GM18520 (cell line): ENCODE data around the gene MT1G.
"Not testable (repeated sequence)": the region's sequence is repeated elsewhere in the genome, so short reads cannot be mapped to it uniquely, and the experiment has no call there.

Experiments used
- ATAC-seq: cut with Tn5 transposase; IDR thresholded peaks from one replicate; pipeline ENCODE4 v1.9.1; 2021; ENCODE audit not compliant: unreplicated experiment

MT1G gene

GRCh38 chr16:56621665-56622445, 46.0 kb downstream of the MT1G start:
- ATAC-seq, result not testable (repeated sequence)

DNA sequence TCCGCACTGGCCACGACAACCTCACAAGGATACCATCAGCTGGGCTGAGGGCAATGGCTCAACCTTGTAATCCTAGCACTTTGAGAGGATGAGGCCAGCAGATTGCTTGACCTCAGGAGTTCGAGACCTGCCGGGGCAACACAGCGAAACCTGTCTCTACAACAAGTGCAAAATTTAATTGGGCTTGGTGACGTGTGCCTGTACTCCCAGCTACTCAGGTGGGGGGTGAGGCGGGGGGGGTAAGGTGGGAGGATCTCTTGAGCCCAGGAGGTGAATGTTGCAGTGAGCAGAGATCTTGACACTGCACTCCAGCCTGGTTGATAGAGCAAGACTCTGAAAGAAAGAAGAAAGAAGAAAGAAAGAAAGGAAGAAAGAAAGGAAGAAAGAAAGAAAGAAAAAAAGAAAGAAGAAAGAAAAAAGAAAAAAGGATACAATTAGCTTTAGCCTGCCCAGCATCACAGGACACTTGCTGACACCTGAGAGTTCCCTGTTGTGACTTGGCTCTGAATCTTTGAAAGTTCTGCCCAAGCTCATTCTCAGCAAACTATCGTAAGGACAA, 47.4 kb downstream of the MT1G start:
- ATAC-seq, result no peak

- no peak for ATAC-seq
Measured at GRCh38 chr16:56618138-56618537, 49.7 kb downstream of the MT1G start.

DNA sequence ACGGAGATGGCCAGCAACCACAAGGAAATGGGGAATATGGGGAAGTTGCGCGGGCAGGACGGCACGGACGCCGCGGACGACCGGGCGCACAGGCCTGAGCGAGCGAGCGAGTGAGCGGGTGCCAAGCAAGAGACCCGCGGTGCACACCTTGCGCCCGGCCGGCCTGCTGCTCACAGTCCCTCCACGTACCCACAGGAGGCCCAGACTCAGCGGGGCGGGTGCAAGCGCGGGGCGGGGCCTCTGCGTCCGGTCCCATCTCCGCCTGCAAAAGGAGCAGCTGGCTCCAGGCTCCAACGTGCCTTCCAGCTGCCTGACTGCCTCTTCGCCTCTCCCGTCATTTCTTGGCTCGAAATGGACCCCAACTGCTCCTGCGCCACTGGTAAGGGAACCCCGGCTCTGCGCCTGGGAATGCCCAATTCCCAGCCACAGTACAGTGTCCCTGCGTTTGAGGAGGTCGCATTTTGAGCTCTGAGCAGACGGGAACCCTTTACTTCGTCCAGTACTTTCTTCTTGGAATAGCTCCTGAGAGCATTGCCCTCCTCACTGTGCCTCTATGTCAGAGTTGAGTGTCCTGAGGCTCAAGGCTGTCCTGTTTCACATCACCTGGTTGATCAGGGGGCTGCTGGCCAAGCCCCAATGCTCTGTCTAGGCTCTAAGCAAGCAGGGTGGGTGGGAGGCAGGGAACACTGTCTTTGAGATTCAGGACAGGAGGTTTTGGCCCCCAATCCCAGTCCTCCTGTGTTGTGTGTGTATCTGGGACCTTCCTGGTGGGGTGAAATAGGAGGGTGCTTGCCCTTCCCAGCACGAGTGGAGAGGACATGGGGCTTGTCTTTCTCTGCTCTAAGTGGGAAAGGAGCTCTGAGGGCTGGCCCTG, 50.4 kb downstream of the MT1G start:
- no peak for ATAC-seq
